Testis (tissue), 3 donors: ENCODE data around the gene ATF6B. TPM values are rescaled to one million over a fixed set of nuclear protein-coding genes. Genes with fewer than 3 reads are reported as not detected.

Experiments
- DNase-seq: peaks from one replicate; pipeline ENCODE4 v3.0.0-alpha.2; 2019
- H3K27ac ChIP-seq, 2 donors: fragments of 200-600 bp; sonication (generic); one replicate each; pipeline ENCODE4 v1.5.1; 2019
- H3K27me3 ChIP-seq: fragments of 200-600 bp; sonication (generic); one replicate; pipeline ENCODE4 v1.5.1; 2019
- H3K36me3 ChIP-seq: fragments of 200-600 bp; sonication (generic); one replicate; pipeline ENCODE4 v1.5.1; 2017; ENCODE audit warnings: low read depth; ENCODE audit errors: missing control alignments
- H3K4me1 ChIP-seq: fragments of 200-600 bp; sonication (generic); one replicate; pipeline ENCODE4 v1.5.1; 2019
- H3K4me3 ChIP-seq, 2 donors: fragments of 200-600 bp; sonication (generic); one replicate each; pipeline ENCODE4 v1.5.1; 2017 to 2019
- H3K9me3 ChIP-seq: fragments of 200-600 bp; sonication (generic); one replicate; pipeline ENCODE4 v1.5.1; 2017
- POLR2A ChIP-seq: fragments of 450-650 bp; IDR thresholded peaks from one replicate; pipeline ENCODE4 v1.6.1; 2017; ENCODE audit warnings: antibody characterized with exemption, mild to moderate bottlenecking, moderate library complexity
- WGBS, 2 donors: methylation state at CpG; one replicate each; pipeline ENCODE4 v1.1.5; 2018; 5-methylcytosine and 5-hydroxymethylcytosine counted together
- intact Hi-C: fragments of 100-400 bp; cut with DNase I; formaldehyde crosslinking; loops from one replicate; pipeline ENCODE4 v1.15.1; 2023; ENCODE audit warnings: low total_unique reads
- polyA plus RNA-seq: library from polyadenylated mRNA; stranded (reverse); fragments of 350-450 nt; fragmentation: Illumina TruSeq; extraction: RNeasy Lipid Tissue Mini Kit (QIAGEN cat#74804); gene quantifications from one replicate; pipeline ENCODE4 v1.2.3, GENCODE V29; 2014; ENCODE audit warnings: low read depth, low replicate concordance; ENCODE audit not compliant: insufficient read depth
- total RNA-seq, 2 donors: library from RNA; depleted of rRNA; stranded (reverse); fragments of >200 nt; gene quantifications; one replicate each; pipeline ENCODE4 v1.2.3, GENCODE V29; 2016
- TF ChIP-seq, protein P1 (sequence below), 3 experiments: fragments of 450-650 bp in 2 of 3; fragments of 200-600 bp in 1 of 3; sonication (generic) in 1 of 3; IDR thresholded peaks; one replicate each; pipeline ENCODE4 v1.5.1; 2016 to 2019; ENCODE audit warnings: antibody characterized with exemption in 3 of 3, mild to moderate bottlenecking in 2 of 3, moderate library complexity in 1 of 3

Gene ATF6B
- total and polyA plus RNA-seq, 3 donors from 2014 or later: 76.3 to 138 (median 120) TPM

DNA sequence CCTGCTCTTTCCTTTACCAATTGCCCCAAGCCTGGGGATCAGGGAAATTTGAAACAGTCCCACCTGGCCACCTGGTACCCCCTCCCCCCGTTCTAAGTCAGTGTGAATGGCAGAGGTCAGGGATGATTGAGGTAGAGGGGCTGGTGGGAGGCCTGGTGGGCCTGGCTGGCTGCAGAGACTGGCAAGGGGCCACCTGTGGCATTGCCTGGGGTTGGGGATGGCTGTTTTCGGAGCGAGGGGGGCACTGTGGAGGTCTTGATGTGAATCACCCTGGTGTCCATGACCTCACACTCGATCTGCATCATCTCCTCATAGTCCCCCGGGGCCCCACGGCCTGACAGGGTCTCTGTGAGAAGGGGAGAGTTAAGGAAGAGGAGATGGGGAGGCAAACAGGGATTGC is 12.4 kb downstream of the ATF6B start:
- Histone ChIP-seq H3K4me3 (no peak overlapping the region), H3K27ac (no peak overlapping the region), H3K4me1 (peaks cover 27% of the 10 kb centered on the region), H3K9me3 (no peaks in the 10 kb centered on the region), H3K36me3 (no peaks in the 10 kb centered on the region), H3K27me3 (no peaks in the 10 kb centered on the region)
- TF ChIP-seq, protein P1, sequence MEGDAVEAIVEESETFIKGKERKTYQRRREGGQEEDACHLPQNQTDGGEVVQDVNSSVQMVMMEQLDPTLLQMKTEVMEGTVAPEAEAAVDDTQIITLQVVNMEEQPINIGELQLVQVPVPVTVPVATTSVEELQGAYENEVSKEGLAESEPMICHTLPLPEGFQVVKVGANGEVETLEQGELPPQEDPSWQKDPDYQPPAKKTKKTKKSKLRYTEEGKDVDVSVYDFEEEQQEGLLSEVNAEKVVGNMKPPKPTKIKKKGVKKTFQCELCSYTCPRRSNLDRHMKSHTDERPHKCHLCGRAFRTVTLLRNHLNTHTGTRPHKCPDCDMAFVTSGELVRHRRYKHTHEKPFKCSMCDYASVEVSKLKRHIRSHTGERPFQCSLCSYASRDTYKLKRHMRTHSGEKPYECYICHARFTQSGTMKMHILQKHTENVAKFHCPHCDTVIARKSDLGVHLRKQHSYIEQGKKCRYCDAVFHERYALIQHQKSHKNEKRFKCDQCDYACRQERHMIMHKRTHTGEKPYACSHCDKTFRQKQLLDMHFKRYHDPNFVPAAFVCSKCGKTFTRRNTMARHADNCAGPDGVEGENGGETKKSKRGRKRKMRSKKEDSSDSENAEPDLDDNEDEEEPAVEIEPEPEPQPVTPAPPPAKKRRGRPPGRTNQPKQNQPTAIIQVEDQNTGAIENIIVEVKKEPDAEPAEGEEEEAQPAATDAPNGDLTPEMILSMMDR (IDR thresholded peaks at IDR 0.05): no peak
- no peak for TF ChIP-seq POLR2A
- no peak for DNase-seq
- WGBS, 2 donors: 86 to 88% methylated on average over 6 of the region's 6 CpGs
- intact Hi-C loops: no loop called here

DNA sequence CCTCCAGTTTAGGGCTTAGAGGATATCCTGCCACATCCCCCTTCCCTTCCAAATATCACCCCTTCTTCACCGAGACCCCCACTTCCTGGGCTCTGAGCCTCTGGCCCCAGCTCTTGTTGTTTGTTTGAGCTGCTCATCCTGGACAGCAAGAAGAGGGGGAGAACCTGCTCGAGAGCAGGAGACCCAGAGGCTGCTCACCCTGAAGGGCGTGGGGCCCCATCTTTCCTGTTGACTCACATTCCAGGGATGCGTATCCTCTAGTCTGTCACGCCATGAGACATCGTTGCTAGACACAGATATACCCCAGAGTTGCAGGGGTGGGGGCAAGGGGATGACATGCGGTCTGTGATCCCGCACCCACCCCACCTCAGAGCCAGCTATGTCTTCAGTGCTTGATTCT is 13.2 kb downstream of the ATF6B start:
- H3K4me3 ChIP-seq: no peak overlapping the region
- intact Hi-C loops: no loop called here
- H3K9me3 ChIP-seq: no peaks in the 10 kb centered on the region
- 83 to 88% methylated on average over 8 of the region's 8 CpGs for WGBS, 2 donors
- H3K27ac ChIP-seq: no peak overlapping the region
- TF ChIP-seq, protein P1 (IDR thresholded peaks at IDR 0.05): no peak
- TF ChIP-seq POLR2A: no peak
- no peak for DNase-seq
- no peaks in the 10 kb centered on the region for H3K36me3 ChIP-seq
- H3K27me3 ChIP-seq: no peaks in the 10 kb centered on the region
- peaks cover 30% of the 10 kb centered on the region for H3K4me1 ChIP-seq

DNA sequence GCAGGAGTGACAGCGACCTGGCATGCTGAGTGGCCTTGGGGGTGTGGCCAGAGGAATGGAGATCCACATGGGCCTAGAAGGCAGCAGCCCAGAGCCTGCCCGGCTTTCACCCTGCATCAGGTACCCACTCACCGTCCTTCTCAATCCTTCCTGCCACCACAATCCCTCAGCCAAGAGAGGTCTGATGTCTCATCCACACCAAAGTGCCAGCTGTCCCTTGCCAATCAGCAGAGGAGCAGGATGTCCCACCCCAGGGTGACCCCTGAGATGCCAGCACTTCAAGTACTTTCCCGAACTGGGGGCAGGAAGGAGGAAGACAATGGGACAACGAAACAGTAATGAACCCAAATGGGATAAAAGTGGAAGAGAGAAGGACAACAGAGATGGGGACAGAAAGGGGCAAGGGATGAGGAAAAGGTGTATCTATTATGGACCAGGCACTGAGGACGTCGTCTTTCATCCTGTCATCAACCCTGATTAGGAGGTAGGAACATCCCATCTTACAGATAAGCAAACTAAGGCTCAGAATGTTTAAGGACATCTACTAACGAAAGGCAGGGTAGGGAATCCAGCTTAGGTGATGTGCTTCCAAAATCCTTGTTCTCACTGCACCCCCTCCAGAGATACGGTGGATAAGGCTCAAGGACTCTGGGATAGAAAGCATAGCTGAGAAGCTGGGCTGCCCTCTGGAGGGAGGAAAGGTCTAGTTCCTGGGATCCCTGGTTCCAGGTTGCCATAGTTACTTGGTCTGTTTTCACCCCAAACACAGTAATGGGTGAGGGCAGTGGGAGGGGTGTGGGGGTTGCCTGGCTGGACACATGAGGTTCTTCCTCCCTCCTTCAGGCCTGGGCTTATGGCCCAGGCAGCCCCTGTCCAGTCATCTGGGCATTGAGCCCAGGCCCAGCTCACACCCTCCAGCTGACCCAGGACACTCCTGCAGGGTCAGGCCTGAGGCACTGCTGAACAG is 14.4 kb downstream of the ATF6B start:
- H3K36me3 ChIP-seq: no peaks in the 10 kb centered on the region
- no peak for TF ChIP-seq POLR2A
- TF ChIP-seq, protein P1 (IDR thresholded peaks at IDR 0.05): peak; percentile 36 to 68 (median 61)
- no peaks in the 10 kb centered on the region for H3K27me3 ChIP-seq
- peaks cover 37% of the 10 kb centered on the region for H3K4me1 ChIP-seq
- DNase-seq: peak; percentile 92
- H3K27ac ChIP-seq: peak overlapping the region in 1 of 2 donors; percentile 18
- no peaks in the 10 kb centered on the region for H3K9me3 ChIP-seq
- no peak overlapping the region for H3K4me3 ChIP-seq
- 56 to 60% methylated on average over 9 of the region's 9 CpGs for WGBS, 2 donors
- intact Hi-C loops: no loop called here

DNA sequence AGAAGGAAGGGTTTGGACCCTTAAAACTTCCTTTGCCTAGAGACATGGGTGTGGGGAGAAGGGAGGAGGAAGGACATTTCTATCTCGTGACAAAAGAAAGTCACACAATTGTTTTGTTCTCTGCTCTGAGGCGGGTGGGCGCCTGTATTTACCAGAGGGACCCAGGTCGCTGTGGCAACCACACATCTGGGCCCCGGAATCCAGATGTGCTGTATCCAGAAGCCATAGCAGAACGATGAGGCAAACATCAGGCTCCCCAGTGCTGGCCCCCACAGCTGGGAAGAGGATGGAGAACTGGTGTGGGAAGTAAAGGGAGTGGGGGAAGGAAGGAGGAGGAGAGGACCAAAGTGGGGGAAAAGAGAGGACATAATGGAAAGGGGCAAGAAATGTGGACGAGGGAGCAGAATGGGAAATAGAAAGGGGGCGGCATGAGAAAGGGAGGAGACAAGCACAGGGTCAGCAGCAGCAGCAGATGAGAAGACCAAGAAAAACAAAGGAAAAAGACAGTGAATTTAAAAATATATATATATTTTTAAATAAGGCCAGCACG is 15.5 kb downstream of the ATF6B start:
- H3K4me1 ChIP-seq: peaks cover 49% of the 10 kb centered on the region
- no peaks in the 10 kb centered on the region for H3K36me3 ChIP-seq
- no peak for TF ChIP-seq POLR2A
- TF ChIP-seq, protein P1 (IDR thresholded peaks at IDR 0.05): no peak
- WGBS, 2 donors: 68 to 74% methylated on average over 9 of the region's 9 CpGs
- H3K9me3 ChIP-seq: no peaks in the 10 kb centered on the region
- intact Hi-C loops: no loop called here
- H3K27me3 ChIP-seq: no peaks in the 10 kb centered on the region
- no peak for DNase-seq
- no peak overlapping the region for H3K4me3 ChIP-seq
- no peak overlapping the region for H3K27ac ChIP-seq
